HepG2 (cell line): ENCODE data around the gene KCNH1. TPM values are rescaled to one million over a fixed set of nuclear protein-coding genes. Genes with fewer than 3 reads are reported as not detected.

Experiments
- BCL6 ChIP-seq: IDR thresholded peaks from 2 replicates; pipeline ENCODE4 v1.6.1; 2016; ENCODE audit warnings: missing genetic modification reagents, missing compliant biosample characterization
- ERF ChIP-seq: IDR thresholded peaks from 2 replicates; pipeline ENCODE4 v1.6.1; 2018; ENCODE audit warnings: missing biosample characterization, missing genetic modification reagents
- JDP2 ChIP-seq: sonication (generic); formaldehyde crosslinking; IDR thresholded peaks from 2 replicates; pipeline ENCODE4 v1.8.1; 2022; ENCODE audit warnings: missing genetic modification reagents, borderline replicate concordance
- NR2F2 ChIP-seq: IDR thresholded peaks from 2 replicates; pipeline ENCODE4 v1.6.1; 2012; ENCODE audit warnings: low read depth, inconsistent platforms, borderline replicate concordance
- PRMT3 ChIP-seq: sonication (generic); formaldehyde crosslinking; IDR thresholded peaks from 2 replicates; pipeline ENCODE4 v1.8.1; 2022; ENCODE audit warnings: low read depth, mild to moderate bottlenecking, moderate library complexity, missing genetic modification reagents, borderline replicate concordance
- RBFOX2 ChIP-seq: fragments of 200-400 bp; formaldehyde crosslinking; IDR thresholded peaks from 2 replicates; pipeline ENCODE4 v1.6.1; 2017; ENCODE audit warnings: low read depth, mild to moderate bottlenecking, low read length
- RFXANK ChIP-seq: IDR thresholded peaks from 2 replicates; pipeline ENCODE4 v1.6.1; 2016
- SAP130 ChIP-seq: IDR thresholded peaks from 2 replicates; pipeline ENCODE4 v1.6.1; 2016; ENCODE audit warnings: low read depth
- SIN3B ChIP-seq: fragments of 150-350 bp; IDR thresholded peaks from 2 replicates; pipeline ENCODE4 v1.6.1; 2014; ENCODE audit warnings: low read length
- TSC22D2 ChIP-seq: sonication (generic); formaldehyde crosslinking; IDR thresholded peaks from 2 replicates; pipeline ENCODE4 v1.5.1; 2020; ENCODE audit warnings: missing genetic modification reagents, mild to moderate bottlenecking, borderline replicate concordance
- ZNF138 ChIP-seq: sonication (generic); formaldehyde crosslinking; IDR thresholded peaks from 2 replicates; pipeline ENCODE4 v1.5.0; 2020; ENCODE audit warnings: mild to moderate bottlenecking, low read depth, missing genetic modification reagents
- ZNF232 ChIP-seq: sonication (generic); formaldehyde crosslinking; IDR thresholded peaks from 2 replicates; pipeline ENCODE4 v1.4.0; 2020; ENCODE audit warnings: missing genetic modification reagents, borderline replicate concordance
- ZNF354B ChIP-seq: sonication (generic); formaldehyde crosslinking; IDR thresholded peaks from 2 replicates; pipeline ENCODE4 v1.8.0; 2022; ENCODE audit warnings: mild to moderate bottlenecking, missing genetic modification reagents
- ZNF44 ChIP-seq: sonication (generic); formaldehyde crosslinking; IDR thresholded peaks from 2 replicates; pipeline ENCODE4 v1.5.1; 2020; ENCODE audit warnings: mild to moderate bottlenecking, missing genetic modification reagents
- ZNF552 ChIP-seq: sonication (generic); formaldehyde crosslinking; IDR thresholded peaks from 2 replicates; pipeline ENCODE4 v1.9.0; 2022; ENCODE audit warnings: missing genetic modification reagents, mild to moderate bottlenecking, borderline replicate concordance
- ZNF570 ChIP-seq: sonication (generic); formaldehyde crosslinking; IDR thresholded peaks from 2 replicates; pipeline ENCODE4 v1.4.0; 2020; ENCODE audit warnings: mild to moderate bottlenecking, missing genetic modification reagents, borderline replicate concordance
- ZNF615 ChIP-seq: sonication (generic); formaldehyde crosslinking; IDR thresholded peaks from 2 replicates; pipeline ENCODE4 v1.5.0; 2020; ENCODE audit warnings: mild to moderate bottlenecking, missing genetic modification reagents, borderline replicate concordance
- polyA plus RNA-seq, 8 experiments: library from polyadenylated mRNA; depleted of rRNA in 3 of 8; stranded (reverse) in 7 of 8; unstranded in 1 of 8; fragments of >200 nt; fragmentation: Illumina TruSeq in 4 of 8; extraction: Trizol in 4 of 8; gene quantifications; 2 replicates each; pipeline versions ENCODE4 v1.2.1 to v1.2.3, GENCODE V29; 2011 to 2016; ENCODE audit warnings: low read depth in 4 of 8, missing spikeins in 1 of 8, mixed read lengths in 1 of 8; ENCODE audit not compliant: insufficient read depth in 1 of 8
- total RNA-seq, 5 experiments: library from RNA; depleted of rRNA; stranded (reverse); fragments of >200 nt; fragmentation: Illumina TruSeq; extraction: Trizol; gene quantifications; 2 replicates each; pipeline ENCODE4 v1.2.3, GENCODE V29; 2016; ENCODE audit warnings: low read depth in 1 of 5
- TF ChIP-seq, protein P1 (sequence below), 2 experiments: sonication (generic) in 1 of 2; formaldehyde crosslinking in 1 of 2; IDR thresholded peaks; 2 replicates each; pipeline versions ENCODE4 v1.4.0 to v1.6.1; 2018 to 2020; ENCODE audit warnings: missing genetic modification reagents in 2 of 2, borderline replicate concordance in 1 of 2, low read depth in 1 of 2, mild to moderate bottlenecking in 1 of 2, missing biosample characterization in 1 of 2
- TF ChIP-seq, protein P2 (sequence below): sonication (generic); formaldehyde crosslinking; IDR thresholded peaks from 2 replicates; pipeline ENCODE4 v1.5.0; 2020; ENCODE audit warnings: missing genetic modification reagents
- TF ChIP-seq, protein P3 (sequence below): sonication (generic); formaldehyde crosslinking; IDR thresholded peaks from 2 replicates; pipeline ENCODE4 v1.4.0; 2020; ENCODE audit warnings: missing genetic modification reagents
- TF ChIP-seq, protein P4 (sequence below): sonication (generic); formaldehyde crosslinking; IDR thresholded peaks from 2 replicates; pipeline ENCODE4 v1.4.0; 2020; ENCODE audit warnings: mild to moderate bottlenecking, missing genetic modification reagents
- TF ChIP-seq, protein P5 (sequence below): sonication (generic); formaldehyde crosslinking; IDR thresholded peaks from 2 replicates; pipeline ENCODE4 v1.8.1; 2023; ENCODE audit warnings: mild to moderate bottlenecking, moderate library complexity, missing genetic modification reagents

The KCNH1 gene
- total and polyA plus RNA-seq, 2 of the 13 experiments (the other 11 are each of a cell fraction or from before 2014, with no cell fraction given) = not detected

DNA sequence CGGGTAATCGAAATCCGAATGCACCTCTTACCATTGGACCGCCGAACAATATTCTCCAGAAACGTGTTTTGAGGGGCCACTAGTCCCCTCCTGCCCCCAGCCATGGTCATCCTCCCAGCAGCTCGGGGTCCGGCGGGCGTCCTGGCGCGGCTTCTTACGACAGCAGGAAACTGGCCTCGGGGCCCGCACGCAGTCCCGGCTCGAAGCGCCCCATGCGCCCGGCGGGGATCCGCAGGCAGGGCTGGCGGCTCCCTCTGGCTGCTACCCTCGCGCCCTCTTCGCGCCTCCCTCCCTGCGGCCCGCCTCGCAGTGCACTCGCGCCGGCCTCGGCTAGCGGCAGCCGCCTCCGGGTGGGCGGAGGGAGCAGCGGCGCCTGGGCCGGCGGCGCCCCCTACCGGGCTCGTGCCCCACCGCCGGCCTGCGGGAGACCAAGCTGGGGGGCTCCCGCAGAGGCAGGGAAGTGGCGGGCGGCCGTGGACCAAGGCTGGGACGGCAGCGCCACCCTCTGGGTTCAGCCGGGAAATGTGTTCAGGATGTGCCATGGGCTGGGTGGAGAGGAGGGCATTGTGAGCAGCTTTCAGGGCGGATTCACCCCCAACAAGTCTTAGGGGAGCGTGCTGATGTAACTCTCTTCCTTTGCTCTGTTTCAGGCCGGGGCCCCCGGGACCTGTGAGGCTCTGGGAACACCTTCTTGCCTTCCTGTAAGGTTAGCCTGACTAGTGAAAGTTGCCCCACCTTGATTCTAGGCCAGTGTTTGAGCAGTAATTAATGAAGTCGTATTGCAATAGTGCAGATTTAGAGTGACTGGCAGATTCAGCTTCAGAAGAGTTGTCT, at the start of gene KCNH1 (continued):
- TF ChIP-seq JDP2 (CRISPR knock-in tag) (no peak), ZNF138 (CRISPR knock-in tag) (no peak), RBFOX2 (no peak), ERF (CRISPR knock-in tag) (peak; percentile 61; the same call in 1 of the 2 replicates), ZNF552 (CRISPR knock-in tag) (no peak), ZNF354B (CRISPR knock-in tag) (no peak), ZNF232 (CRISPR knock-in tag) (no peak), ZNF570 (CRISPR knock-in tag) (no peak), BCL6 (CRISPR knock-in tag) (no peak), ZNF44 (no peak), SAP130 (CRISPR knock-in tag) (no peak), RFXANK (CRISPR knock-in tag) (no peak), TSC22D2 (CRISPR knock-in tag) (no peak), SIN3B (no peak), NR2F2 (no peak), PRMT3 (CRISPR knock-in tag) (no peak), ZNF615 (CRISPR knock-in tag) (no peak)
- TF ChIP-seq, protein P1, sequence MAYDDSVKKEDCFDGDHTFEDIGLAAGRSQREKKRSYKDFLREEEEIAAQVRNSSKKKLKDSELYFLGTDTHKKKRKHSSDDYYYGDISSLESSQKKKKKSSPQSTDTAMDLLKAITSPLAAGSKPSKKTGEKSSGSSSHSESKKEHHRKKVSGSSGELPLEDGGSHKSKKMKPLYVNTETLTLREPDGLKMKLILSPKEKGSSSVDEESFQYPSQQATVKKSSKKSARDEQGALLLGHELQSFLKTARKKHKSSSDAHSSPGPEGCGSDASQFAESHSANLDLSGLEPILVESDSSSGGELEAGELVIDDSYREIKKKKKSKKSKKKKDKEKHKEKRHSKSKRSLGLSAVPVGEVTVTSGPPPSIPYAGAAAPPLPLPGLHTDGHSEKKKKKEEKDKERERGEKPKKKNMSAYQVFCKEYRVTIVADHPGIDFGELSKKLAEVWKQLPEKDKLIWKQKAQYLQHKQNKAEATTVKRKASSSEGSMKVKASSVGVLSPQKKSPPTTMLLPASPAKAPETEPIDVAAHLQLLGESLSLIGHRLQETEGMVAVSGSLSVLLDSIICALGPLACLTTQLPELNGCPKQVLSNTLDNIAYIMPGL (CRISPR knock-in tag; IDR thresholded peaks at IDR 0.05; ENCODE audit: borderline replicate concordance in 1 of 2, low read depth in 1 of 2) = peak; percentile 72 to 82
- TF ChIP-seq, protein P2, sequence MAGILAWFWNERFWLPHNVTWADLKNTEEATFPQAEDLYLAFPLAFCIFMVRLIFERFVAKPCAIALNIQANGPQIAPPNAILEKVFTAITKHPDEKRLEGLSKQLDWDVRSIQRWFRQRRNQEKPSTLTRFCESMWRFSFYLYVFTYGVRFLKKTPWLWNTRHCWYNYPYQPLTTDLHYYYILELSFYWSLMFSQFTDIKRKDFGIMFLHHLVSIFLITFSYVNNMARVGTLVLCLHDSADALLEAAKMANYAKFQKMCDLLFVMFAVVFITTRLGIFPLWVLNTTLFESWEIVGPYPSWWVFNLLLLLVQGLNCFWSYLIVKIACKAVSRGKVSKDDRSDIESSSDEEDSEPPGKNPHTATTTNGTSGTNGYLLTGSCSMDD (CRISPR knock-in tag) = no peak
- TF ChIP-seq, protein P3, sequence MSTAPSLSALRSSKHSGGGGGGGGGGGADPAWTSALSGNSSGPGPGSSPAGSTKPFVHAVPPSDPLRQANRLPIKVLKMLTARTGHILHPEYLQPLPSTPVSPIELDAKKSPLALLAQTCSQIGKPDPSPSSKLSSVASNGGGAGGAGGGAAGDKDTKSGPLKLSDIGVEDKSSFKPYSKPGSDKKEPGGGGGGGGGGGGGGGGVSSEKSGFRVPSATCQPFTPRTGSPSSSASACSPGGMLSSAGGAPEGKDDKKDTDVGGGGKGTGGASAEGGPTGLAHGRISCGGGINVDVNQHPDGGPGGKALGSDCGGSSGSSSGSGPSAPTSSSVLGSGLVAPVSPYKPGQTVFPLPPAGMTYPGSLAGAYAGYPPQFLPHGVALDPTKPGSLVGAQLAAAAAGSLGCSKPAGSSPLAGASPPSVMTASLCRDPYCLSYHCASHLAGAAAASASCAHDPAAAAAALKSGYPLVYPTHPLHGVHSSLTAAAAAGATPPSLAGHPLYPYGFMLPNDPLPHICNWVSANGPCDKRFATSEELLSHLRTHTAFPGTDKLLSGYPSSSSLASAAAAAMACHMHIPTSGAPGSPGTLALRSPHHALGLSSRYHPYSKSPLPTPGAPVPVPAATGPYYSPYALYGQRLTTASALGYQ (CRISPR knock-in tag) = peak; percentile 21; the same call in 1 of the 2 replicates
- TF ChIP-seq, protein P4, sequence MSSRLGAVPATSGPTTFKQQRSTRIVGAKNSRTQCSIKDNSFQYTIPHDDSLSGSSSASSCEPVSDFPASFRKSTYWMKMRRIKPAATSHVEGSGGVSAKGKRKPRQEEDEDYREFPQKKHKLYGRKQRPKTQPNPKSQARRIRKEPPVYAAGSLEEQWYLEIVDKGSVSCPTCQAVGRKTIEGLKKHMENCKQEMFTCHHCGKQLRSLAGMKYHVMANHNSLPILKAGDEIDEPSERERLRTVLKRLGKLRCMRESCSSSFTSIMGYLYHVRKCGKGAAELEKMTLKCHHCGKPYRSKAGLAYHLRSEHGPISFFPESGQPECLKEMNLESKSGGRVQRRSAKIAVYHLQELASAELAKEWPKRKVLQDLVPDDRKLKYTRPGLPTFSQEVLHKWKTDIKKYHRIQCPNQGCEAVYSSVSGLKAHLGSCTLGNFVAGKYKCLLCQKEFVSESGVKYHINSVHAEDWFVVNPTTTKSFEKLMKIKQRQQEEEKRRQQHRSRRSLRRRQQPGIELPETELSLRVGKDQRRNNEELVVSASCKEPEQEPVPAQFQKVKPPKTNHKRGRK = no peak
- TF ChIP-seq, protein P5, sequence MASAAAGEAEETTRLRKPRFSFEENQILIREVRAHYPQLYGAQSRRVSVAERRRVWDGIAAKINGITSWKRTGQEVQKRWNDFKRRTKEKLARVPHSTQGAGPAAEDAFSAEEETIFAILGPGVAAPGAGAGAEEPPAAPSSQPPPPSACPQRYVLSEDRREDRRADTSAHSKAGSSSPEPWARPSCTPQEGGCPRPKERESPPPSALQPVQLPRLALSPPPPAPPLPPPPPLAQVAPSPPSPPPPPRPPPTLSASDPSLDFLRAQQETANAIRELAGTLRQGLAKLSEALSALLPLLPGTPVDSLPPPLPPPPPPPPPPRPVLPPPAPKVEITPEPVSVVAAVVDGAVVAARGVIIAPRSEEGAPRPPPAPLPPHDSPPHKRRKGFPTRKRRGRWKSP (CRISPR knock-in tag) = no peak
